ENCODE results near the gene ADNP. TPM values are rescaled to one million over a fixed set of nuclear protein-coding genes. Genes with fewer than 3 reads are reported as not detected.

ADNP gene
- total RNA-seq, 4 donors from 2014 or later: 58.9 to 77.1 (median 72.6) TPM

DNA sequence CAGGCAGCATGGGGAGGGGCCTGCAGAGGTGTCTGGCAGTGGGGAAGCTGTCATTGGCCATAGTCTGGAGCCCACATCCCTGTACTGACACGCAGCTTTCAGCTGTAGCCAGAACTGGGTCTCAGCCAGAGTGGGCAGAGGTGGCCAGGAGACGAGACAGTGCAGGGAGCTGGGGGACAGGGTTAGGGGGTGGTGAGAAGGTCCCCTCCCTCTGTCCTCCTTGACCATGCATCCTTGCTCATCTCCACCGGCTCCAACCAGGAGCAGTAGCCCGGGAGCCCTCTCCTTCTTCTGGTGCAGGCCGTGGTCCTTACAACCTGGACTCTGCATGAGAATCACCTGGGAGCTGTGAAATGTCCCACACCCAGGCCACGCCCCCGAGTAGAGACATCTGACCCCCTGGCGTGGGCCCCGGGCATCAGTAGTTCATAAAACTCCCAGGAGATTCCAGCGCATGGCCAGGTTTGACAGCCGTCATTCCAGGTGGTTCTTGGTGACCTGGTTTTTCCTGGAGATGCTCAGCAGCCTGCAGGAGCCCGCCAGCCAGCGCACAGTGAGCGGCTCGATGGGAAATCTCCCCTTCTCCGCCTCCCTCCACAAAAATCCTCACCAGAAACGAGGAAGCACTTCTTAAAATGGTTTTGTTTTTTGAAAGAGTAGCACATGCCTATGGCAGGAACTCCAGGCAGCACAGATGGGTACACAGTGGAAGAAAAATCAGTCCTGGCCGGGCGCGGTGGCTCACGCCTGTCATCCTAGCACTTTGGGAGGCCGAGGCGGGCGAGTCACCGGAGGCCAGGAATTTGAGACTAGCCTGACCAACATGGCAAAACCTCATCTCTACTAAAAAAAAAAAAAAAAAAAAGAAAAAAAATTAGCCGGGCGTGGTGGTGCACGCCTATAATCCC is 56.2 kb downstream of the ADNP start:
- no peaks in the 10 kb centered on the region for H3K4me1 ChIP-seq
- H3K27ac ChIP-seq: no peak overlapping the region
- no peaks in the 10 kb centered on the region for H3K27me3 ChIP-seq
- DNase-seq (ENCODE audit: low spot score in 2 of 2): no peak
- H3K36me3 ChIP-seq: no peaks in the 10 kb centered on the region
- 87% methylated on average over 26 of the region's 28 CpGs for WGBS
- no peaks in the 10 kb centered on the region for H3K9me3 ChIP-seq
- TF ChIP-seq POLR2A (IDR thresholded peaks at IDR 0.05) (no peak), POLR2AphosphoS5 (IDR thresholded peaks at IDR 0.05) (no peak), EP300 (IDR thresholded peaks at IDR 0.05) (no peak)
- TF ChIP-seq, protein P1, sequence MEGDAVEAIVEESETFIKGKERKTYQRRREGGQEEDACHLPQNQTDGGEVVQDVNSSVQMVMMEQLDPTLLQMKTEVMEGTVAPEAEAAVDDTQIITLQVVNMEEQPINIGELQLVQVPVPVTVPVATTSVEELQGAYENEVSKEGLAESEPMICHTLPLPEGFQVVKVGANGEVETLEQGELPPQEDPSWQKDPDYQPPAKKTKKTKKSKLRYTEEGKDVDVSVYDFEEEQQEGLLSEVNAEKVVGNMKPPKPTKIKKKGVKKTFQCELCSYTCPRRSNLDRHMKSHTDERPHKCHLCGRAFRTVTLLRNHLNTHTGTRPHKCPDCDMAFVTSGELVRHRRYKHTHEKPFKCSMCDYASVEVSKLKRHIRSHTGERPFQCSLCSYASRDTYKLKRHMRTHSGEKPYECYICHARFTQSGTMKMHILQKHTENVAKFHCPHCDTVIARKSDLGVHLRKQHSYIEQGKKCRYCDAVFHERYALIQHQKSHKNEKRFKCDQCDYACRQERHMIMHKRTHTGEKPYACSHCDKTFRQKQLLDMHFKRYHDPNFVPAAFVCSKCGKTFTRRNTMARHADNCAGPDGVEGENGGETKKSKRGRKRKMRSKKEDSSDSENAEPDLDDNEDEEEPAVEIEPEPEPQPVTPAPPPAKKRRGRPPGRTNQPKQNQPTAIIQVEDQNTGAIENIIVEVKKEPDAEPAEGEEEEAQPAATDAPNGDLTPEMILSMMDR (IDR thresholded peaks at IDR 0.05): no peak
- no peak overlapping the region for H3K4me3 ChIP-seq

DNA sequence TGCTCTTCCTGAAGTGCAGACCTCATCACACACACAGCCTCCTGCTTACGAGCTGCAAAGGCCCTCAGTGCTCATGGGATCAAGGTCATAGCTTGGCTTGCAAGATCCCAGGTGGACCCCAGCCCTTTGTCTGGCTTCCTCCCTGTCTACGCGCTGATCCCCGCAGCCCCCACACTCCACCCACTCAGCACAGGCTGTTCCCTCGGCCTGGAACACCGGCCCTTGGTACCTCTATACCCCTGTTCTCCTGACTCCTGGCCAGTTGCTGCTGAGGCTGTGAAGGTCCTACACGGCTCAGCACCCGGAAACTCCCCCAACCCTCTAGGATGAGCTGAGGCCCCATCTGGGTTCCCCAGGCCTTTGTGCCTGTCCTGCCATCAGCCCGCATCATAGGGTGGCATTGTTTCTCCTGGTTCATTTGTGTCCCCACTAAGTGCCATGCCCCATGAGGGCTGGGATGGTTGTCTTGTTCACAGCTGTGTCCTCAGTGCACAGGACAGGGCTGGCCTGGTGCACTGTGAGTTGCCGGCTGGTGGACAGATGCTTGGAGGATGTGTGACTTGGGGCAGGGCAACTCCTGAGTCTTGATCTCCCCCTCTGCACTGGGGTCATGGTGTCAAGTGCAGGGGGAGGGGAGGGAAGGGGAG is 57.0 kb downstream of the ADNP start:
- 96% methylated on average over 8 of the region's 10 CpGs for WGBS
- no peaks in the 10 kb centered on the region for H3K36me3 ChIP-seq
- no peak overlapping the region for H3K27ac ChIP-seq
- H3K4me1 ChIP-seq: no peaks in the 10 kb centered on the region
- TF ChIP-seq POLR2A (IDR thresholded peaks at IDR 0.05): no peak
- TF ChIP-seq, protein P1 (IDR thresholded peaks at IDR 0.05): no peak
- no peak for TF ChIP-seq EP300 (IDR thresholded peaks at IDR 0.05)
- TF ChIP-seq POLR2AphosphoS5 (IDR thresholded peaks at IDR 0.05): no peak
- no peaks in the 10 kb centered on the region for H3K9me3 ChIP-seq
- H3K4me3 ChIP-seq: no peak overlapping the region
- H3K27me3 ChIP-seq: no peaks in the 10 kb centered on the region
- DNase-seq (ENCODE audit: low spot score in 2 of 2): no peak

DNA sequence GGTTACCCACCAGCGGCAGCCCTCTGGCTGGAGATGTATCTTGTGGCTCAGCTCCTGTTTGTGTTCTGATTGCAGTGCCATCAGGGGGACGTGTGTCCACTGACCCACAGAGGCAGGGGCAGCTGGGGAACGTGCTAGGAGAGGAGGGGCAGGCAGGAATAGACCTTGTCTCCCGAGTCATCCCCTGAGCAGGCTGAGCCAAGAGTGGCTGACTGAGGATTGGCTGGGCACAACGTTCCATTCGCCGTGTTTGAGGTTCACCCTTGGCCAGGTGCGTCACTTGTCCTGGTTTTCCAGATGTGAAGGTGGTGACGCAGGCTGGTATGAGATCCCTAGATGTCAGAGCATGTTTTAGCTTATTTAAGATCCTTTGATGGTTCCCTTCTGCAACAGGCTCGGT is 57.7 kb downstream of the ADNP start:
- no peak overlapping the region for H3K4me3 ChIP-seq
- WGBS: 89% methylated on average over 10 of the region's 10 CpGs
- H3K9me3 ChIP-seq: no peaks in the 10 kb centered on the region
- H3K36me3 ChIP-seq: no peaks in the 10 kb centered on the region
- no peak for DNase-seq (ENCODE audit: low spot score in 2 of 2)
- no peaks in the 10 kb centered on the region for H3K27me3 ChIP-seq
- no peak for TF ChIP-seq POLR2A (IDR thresholded peaks at IDR 0.05)
- no peak for TF ChIP-seq POLR2AphosphoS5 (IDR thresholded peaks at IDR 0.05)
- TF ChIP-seq, protein P1 (IDR thresholded peaks at IDR 0.05): no peak
- TF ChIP-seq EP300 (IDR thresholded peaks at IDR 0.05): no peak
- H3K27ac ChIP-seq: no peak overlapping the region
- no peaks in the 10 kb centered on the region for H3K4me1 ChIP-seq

DNA sequence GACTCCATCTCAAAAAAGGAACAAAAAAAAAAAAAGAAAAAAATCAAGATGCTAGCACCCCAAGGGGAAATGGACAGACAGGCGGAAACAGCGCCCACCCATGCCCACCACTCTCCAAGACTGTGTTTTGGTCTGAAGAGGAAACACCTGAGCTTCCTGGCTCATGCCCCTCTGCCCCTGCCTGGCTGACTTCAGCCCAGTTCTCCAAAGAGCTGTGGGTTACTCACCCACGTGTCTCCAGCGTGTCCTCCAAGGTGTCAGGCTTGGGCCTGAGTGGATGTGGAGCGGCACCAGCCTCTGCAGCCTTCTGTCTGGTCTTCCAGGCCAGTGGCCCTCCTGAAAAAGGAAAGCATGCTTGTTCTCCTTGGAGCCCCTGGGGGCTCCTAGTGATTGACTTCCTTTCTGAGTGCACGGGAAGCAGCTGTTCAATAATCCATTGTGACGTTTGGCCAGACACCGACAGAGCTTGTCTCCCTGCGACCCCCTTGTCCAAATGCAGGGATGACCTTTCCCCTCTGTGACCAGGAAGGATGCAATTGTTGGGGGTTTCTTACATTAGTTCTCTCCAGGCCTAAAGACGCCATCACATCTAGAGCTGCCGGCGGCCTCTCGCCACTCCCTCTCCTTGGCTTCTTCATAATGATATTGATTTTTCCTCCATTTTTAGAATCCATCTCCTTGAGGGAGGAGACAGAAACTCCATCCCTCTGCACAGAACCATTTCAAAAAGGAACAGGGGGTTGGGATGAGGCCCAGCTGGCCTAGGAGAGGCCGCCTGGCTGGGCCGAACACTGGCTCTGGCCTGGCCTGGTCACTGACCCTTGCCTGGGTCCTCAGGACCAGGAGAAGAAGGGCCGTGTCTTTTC is 58.4 kb downstream of the ADNP start:
- no peaks in the 10 kb centered on the region for H3K9me3 ChIP-seq

More for the DNA sequence above, 58.4 kb downstream of the ADNP start:
- Histone ChIP-seq H3K36me3 (no peaks in the 10 kb centered on the region), H3K27me3 (no peaks in the 10 kb centered on the region), H3K4me1 (no peaks in the 10 kb centered on the region), H3K4me3 (no peak overlapping the region), H3K27ac (no peak overlapping the region)
- no peak for DNase-seq (ENCODE audit: low spot score in 2 of 2)
- WGBS: 81% methylated on average over 13 of the region's 16 CpGs
- TF ChIP-seq POLR2AphosphoS5 (IDR thresholded peaks at IDR 0.05) (no peak), POLR2A (IDR thresholded peaks at IDR 0.05) (no peak), EP300 (IDR thresholded peaks at IDR 0.05) (no peak)
- TF ChIP-seq, protein P1 (IDR thresholded peaks at IDR 0.05): no peak
